Measurements from ENCODE around the gene OGFR. TPM values are rescaled to one million over a fixed set of nuclear protein-coding genes. Genes with fewer than 3 reads are reported as not detected.
A peak's percentile ranks its signal among the peaks of the same experiment; 100 is the strongest.

Gene OGFR
- polyA plus RNA-seq, 1 donor from 2014 or later = 79.6 TPM

- H3K4me1 Mint-ChIP-seq = peaks cover 6 to 20% (median 15%) of the 10 kb centered on the region in 3 donors
- no peak overlapping the region for H3K27ac Mint-ChIP-seq
- peaks cover 4% of the 10 kb centered on the region for H3K36me3 Mint-ChIP-seq
- H3K4me3 Mint-ChIP-seq = peak overlapping the region in 1 of 4 donors; percentile 68
- H3K27me3 Mint-ChIP-seq = peaks cover 4% of the 10 kb centered on the region
- no peaks in the 10 kb centered on the region for H3K9me3 Mint-ChIP-seq
These were observed 5.1 kb downstream of the OGFR start for GRCh38 chr20:62809530-62810428.

- Mint-ChIP-seq H3K9me3 (no peaks in the 10 kb centered on the region), H3K36me3 (peaks cover 4% of the 10 kb centered on the region), H3K27ac (no peak overlapping the region), H3K4me3 (no peak overlapping the region), H3K4me1 (peaks cover 6 to 22% (median 16%) of the 10 kb centered on the region in 3 donors), H3K27me3 (peaks cover 16% of the 10 kb centered on the region)
These were observed 6.7 kb downstream of the OGFR start for GRCh38 chr20:62811320-62811719.

- Mint-ChIP-seq H3K27me3 (peaks cover 18% of the 10 kb centered on the region), H3K9me3 (no peaks in the 10 kb centered on the region), H3K27ac (peak overlapping the region in 1 of 3 donors; percentile 82), H3K4me3 (no peak overlapping the region), H3K4me1 (peaks cover 6 to 20% (median 15%) of the 10 kb centered on the region in 3 donors), H3K36me3 (peaks cover 4% of the 10 kb centered on the region)
These were observed 7.1 kb downstream of the OGFR start for GRCh38 chr20:62811720-62812119.

- no peak overlapping the region for H3K4me3 Mint-ChIP-seq
- no peaks in the 10 kb centered on the region for H3K9me3 Mint-ChIP-seq
- peaks cover 18% of the 10 kb centered on the region for H3K27me3 Mint-ChIP-seq
- H3K36me3 Mint-ChIP-seq = peaks cover 4% of the 10 kb centered on the region
- H3K27ac Mint-ChIP-seq = peak overlapping the region in 1 of 3 donors; percentile 82
- peaks cover 6 to 19% (median 11%) of the 10 kb centered on the region in 3 donors for H3K4me1 Mint-ChIP-seq
These were observed 7.7 kb downstream of the OGFR start for GRCh38 chr20:62812181-62812906.

- Mint-ChIP-seq H3K27me3 (peaks cover 18% of the 10 kb centered on the region), H3K27ac (no peak overlapping the region), H3K36me3 (peaks cover 4% of the 10 kb centered on the region), H3K4me1 (peaks cover 6 to 15% (median 10%) of the 10 kb centered on the region in 3 donors), H3K9me3 (no peaks in the 10 kb centered on the region), H3K4me3 (no peak overlapping the region)
These were observed 8.2 kb downstream of the OGFR start for GRCh38 chr20:62812907-62813200.

- H3K27ac Mint-ChIP-seq = no peak overlapping the region
- H3K27me3 Mint-ChIP-seq = peaks cover 23% of the 10 kb centered on the region
- H3K36me3 Mint-ChIP-seq = no peaks in the 10 kb centered on the region
- peaks cover 0 to 11% (median 6%) of the 10 kb centered on the region in 3 donors for H3K4me1 Mint-ChIP-seq
- H3K4me3 Mint-ChIP-seq = no peak overlapping the region
- H3K9me3 Mint-ChIP-seq = no peaks in the 10 kb centered on the region
These were observed 9.0 kb downstream of the OGFR start for GRCh38 chr20:62813588-62813987.

GRCh38 chr20:62814060-62814708, 9.5 kb downstream of the OGFR start:
- H3K4me3 Mint-ChIP-seq = peak overlapping the region in 1 of 4 donors; percentile 58
- H3K4me1 Mint-ChIP-seq = peaks cover 0 to 11% (median 6%) of the 10 kb centered on the region in 3 donors
- H3K27ac Mint-ChIP-seq = peak overlapping the region in 2 of 3 donors; percentile 42 to 46
- H3K9me3 Mint-ChIP-seq = no peaks in the 10 kb centered on the region
- H3K36me3 Mint-ChIP-seq = no peaks in the 10 kb centered on the region
- peaks cover 23% of the 10 kb centered on the region for H3K27me3 Mint-ChIP-seq

GRCh38 chr20:62814709-62815065, 10.1 kb downstream of the OGFR start:
- Mint-ChIP-seq H3K4me3 (peak overlapping the region in 1 of 4 donors; percentile 58), H3K9me3 (no peaks in the 10 kb centered on the region), H3K27ac (peak overlapping the region in 2 of 3 donors; percentile 42 to 46), H3K4me1 (peaks cover 0 to 11% (median 6%) of the 10 kb centered on the region in 3 donors), H3K27me3 (peaks cover 23% of the 10 kb centered on the region), H3K36me3 (no peaks in the 10 kb centered on the region)

- Mint-ChIP-seq H3K4me1 (peaks cover 0 to 11% (median 6%) of the 10 kb centered on the region in 3 donors), H3K27ac (peak overlapping the region in 1 of 3 donors; percentile 16), H3K27me3 (peaks cover 24% of the 10 kb centered on the region), H3K36me3 (no peaks in the 10 kb centered on the region), H3K4me3 (peak overlapping the region in 3 of 4 donors; percentile 19 to 85 (median 55)), H3K9me3 (no peaks in the 10 kb centered on the region)
These were observed 10.7 kb downstream of the OGFR start for GRCh38 chr20:62815066-62815991.

- Mint-ChIP-seq H3K27ac (no peak overlapping the region), H3K27me3 (peaks cover 25% of the 10 kb centered on the region), H3K36me3 (no peaks in the 10 kb centered on the region), H3K9me3 (no peaks in the 10 kb centered on the region), H3K4me3 (peak overlapping the region; percentile 8 to 85 (median 37)), H3K4me1 (peaks cover 0 to 11% (median 6%) of the 10 kb centered on the region in 3 donors)
These were observed 11.6 kb downstream of the OGFR start for GRCh38 chr20:62816031-62816883.

- H3K4me1 Mint-ChIP-seq = peaks cover 0 to 11% (median 6%) of the 10 kb centered on the region in 3 donors
- no peaks in the 10 kb centered on the region for H3K36me3 Mint-ChIP-seq
- H3K27me3 Mint-ChIP-seq = peaks cover 25% of the 10 kb centered on the region
- peak within 1 kb of the TSS; percentile 8 to 85 (median 37) for H3K4me3 Mint-ChIP-seq
- no peak within 1 kb of the TSS for H3K27ac Mint-ChIP-seq
- no peaks in the 10 kb centered on the region for H3K9me3 Mint-ChIP-seq
These were observed 12.5 kb downstream of the OGFR start, which contains the start of gene COL9A3 for GRCh38 chr20:62816884-62817873. COL9A3 (plus strand) TSS chr20:62817050; CDS start chr20:62817065, 15 bp downstream.

- peaks cover 0 to 11% (median 10%) of the 10 kb centered on the region in 3 donors for H3K4me1 Mint-ChIP-seq
These were observed 13.4 kb downstream of the OGFR start for GRCh38 chr20:62817975-62818591.

More at GRCh38 chr20:62817975-62818591, 13.4 kb downstream of the OGFR start:
- Mint-ChIP-seq H3K27ac (no peak overlapping the region), H3K36me3 (no peaks in the 10 kb centered on the region), H3K9me3 (no peaks in the 10 kb centered on the region), H3K27me3 (peaks cover 27% of the 10 kb centered on the region), H3K4me3 (peak overlapping the region in 1 of 4 donors; percentile 37)

All from IgD-negative memory B cell (primary cell).